T-helper 1 cell (primary cell): Measurements from ENCODE around the gene CCDC138.

Source experiments
- DNase-seq, 5 donors: peaks; one replicate each; pipeline ENCODE4 v3.0.0-alpha.2; 2012 to 2020

The CCDC138 gene

GRCh38 chr2:108896741-108897140 lies 110.2 kb downstream of the CCDC138 start:
- DNase-seq = no peak

GRCh38 chr2:108898315-108899082 lies 111.9 kb downstream of the CCDC138 start:
- DNase-seq = no peak

GRCh38 chr2:108904680-108905079 lies 118.1 kb downstream of the CCDC138 start:
- DNase-seq = no peak

- no peak for DNase-seq
Measured at GRCh38 chr2:108905176-108905575, 118.6 kb downstream of the CCDC138 start.

GRCh38 chr2:108905906-108906305 lies 119.3 kb downstream of the CCDC138 start:
- no peak for DNase-seq

GRCh38 chr2:108906403-108907077 lies 120.0 kb downstream of the CCDC138 start:
- no peak for DNase-seq

GRCh38 chr2:108907822-108908712 lies 121.5 kb downstream of the CCDC138 start:
- no peak for DNase-seq

- no peak for DNase-seq
Measured at GRCh38 chr2:108908713-108909070, 122.1 kb downstream of the CCDC138 start.

GRCh38 chr2:108909275-108909823 lies 122.8 kb downstream of the CCDC138 start:
- DNase-seq = no peak

- no peak for DNase-seq
Measured at GRCh38 chr2:108910011-108910431, 123.5 kb downstream of the CCDC138 start.

GRCh38 chr2:108910541-108911396 lies 124.2 kb downstream of the CCDC138 start:
- DNase-seq = no peak

- DNase-seq = no peak
Measured at GRCh38 chr2:108911401-108911800, 124.8 kb downstream of the CCDC138 start.

- DNase-seq = no peak
Measured at GRCh38 chr2:108911807-108912628, 125.4 kb downstream of the CCDC138 start.

- no peak for DNase-seq
Measured at GRCh38 chr2:108912629-108912902, 126.0 kb downstream of the CCDC138 start.

GRCh38 chr2:108916122-108916795 lies 129.7 kb downstream of the CCDC138 start:
- no peak for DNase-seq

GRCh38 chr2:108916796-108917421 lies 130.3 kb downstream of the CCDC138 start:
- DNase-seq = no peak

- no peak for DNase-seq
Measured at GRCh38 chr2:108917526-108917925, 131.0 kb downstream of the CCDC138 start.

- DNase-seq = no peak
Measured at GRCh38 chr2:108918156-108918874, 131.7 kb downstream of the CCDC138 start.

GRCh38 chr2:108918941-108919341 lies 132.4 kb downstream of the CCDC138 start:
- no peak for DNase-seq
